ENCODE measurements around the gene LAMB1.
"Not testable (repeated sequence)": the region's sequence is repeated elsewhere in the genome, so short reads cannot be mapped to it uniquely, and the experiment has no call there.

Gene LAMB1

GRCh38 chr7:107939573-107940489, 63.1 kb downstream of the LAMB1 start:
- DNase-seq = peak; percentile 65

GRCh38 chr7:107938456-107939250, 64.3 kb downstream of the LAMB1 start:
- no peak for DNase-seq

GRCh38 chr7:107937531-107937930, 65.4 kb downstream of the LAMB1 start:
- no peak for DNase-seq

GRCh38 chr7:107936312-107936711, 66.6 kb downstream of the LAMB1 start:
- DNase-seq = no peak

GRCh38 chr7:107934991-107935770, 67.8 kb downstream of the LAMB1 start:
- peak; percentile 49 for DNase-seq

- no peak for DNase-seq
Observed at GRCh38 chr7:107933386-107934013, 69.5 kb downstream of the LAMB1 start.

DNA sequence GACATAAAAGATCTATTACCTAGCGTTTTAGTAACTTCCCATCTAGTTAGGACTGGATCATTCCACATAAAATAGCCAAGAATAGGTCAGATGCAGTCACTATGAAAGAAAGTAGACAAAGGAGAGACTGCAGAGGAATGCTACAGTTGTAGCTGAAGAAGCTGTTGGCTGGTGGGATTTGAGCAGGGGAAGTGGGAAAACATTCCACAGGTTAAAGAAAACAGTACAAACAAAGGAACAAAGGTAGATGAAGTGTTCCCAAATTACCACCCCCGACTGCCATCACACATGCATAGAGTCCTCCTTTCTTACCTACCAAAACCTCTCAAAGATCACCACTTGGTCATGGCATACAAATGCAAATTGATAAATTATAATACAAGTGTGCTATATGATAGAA, 70.2 kb downstream of the LAMB1 start:
- DNase-seq = no peak

GRCh38 chr7:107931740-107932515, 71.0 kb downstream of the LAMB1 start:
- no peak for DNase-seq

GRCh38 chr7:107926481-107926880, 76.5 kb downstream of the LAMB1 start:
- no peak for DNase-seq

DNA sequence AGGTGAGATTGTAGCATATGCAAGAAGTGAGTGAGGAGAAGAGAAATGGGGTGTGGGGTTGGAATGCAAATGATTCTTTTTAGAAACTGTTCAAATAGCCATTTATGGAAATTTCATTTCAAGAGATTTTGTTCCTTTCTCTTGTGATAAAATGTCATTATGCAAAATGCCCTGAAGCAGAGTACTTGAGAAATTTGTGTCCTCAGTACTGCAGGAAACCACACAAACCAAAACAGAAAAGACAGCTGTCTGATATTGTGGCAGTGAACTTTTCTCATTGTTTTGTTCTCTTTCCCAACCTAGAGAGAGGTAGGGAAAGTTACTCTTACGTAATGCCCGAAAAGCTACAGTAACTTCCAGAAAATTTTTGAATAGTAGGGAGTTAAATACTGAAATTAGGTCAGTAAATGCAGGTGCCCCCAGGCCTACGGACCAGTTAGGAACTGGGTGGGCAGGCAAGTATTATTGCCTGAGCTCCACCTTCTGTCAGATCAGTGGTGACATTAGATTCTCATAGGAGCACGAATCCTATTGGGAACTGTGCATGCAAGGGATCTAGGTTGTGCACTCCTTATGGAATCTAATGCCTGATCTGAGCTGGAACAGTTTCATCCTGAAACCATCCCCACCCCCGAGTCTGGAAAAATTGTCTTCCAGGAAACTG, 78.0 kb downstream of the LAMB1 start:
- DNase-seq = no peak

GRCh38 chr7:107922886-107923285, 80.1 kb downstream of the LAMB1 start:
- DNase-seq = no peak

GRCh38 chr7:107921826-107922225, 81.1 kb downstream of the LAMB1 start:
- DNase-seq = not testable (repeated sequence)

DNA sequence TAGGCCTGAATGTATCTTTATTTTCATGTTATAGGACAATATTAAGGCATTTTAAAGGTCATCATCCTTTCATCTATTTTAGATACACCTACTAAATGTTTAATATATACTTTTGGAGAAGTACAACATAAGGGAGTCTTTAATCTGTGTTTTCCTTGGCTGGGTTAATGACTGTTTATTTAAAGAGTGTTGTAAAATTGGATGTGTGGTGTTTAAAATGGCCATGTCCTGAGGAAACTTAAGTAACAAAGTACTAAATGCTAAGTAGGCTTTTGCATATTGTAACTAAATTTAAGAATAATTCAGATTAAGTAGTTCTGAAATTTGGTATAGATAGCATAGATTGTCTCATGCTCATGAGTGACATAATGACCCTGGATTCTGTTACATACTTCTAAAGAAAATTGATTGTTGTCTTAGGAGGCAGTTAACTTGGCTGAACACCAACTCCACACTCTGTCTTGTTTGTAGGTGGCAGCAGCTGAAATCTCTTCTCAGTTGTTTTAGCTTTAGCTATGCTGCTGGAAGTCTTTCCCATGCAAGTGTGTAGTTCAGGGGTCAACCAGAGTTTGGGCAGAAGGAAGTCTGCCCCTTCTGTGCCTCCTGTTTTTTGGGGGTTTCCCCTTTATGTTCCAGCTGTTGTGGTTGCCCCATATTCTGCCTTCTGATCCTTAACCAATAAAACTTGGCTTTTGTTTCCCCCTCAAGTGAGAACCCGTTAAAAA, 82.8 kb downstream of the LAMB1 start:
- DNase-seq = no peak

GRCh38 chr7:107918948-107919347, 84.0 kb downstream of the LAMB1 start:
- DNase-seq = no peak

DNA sequence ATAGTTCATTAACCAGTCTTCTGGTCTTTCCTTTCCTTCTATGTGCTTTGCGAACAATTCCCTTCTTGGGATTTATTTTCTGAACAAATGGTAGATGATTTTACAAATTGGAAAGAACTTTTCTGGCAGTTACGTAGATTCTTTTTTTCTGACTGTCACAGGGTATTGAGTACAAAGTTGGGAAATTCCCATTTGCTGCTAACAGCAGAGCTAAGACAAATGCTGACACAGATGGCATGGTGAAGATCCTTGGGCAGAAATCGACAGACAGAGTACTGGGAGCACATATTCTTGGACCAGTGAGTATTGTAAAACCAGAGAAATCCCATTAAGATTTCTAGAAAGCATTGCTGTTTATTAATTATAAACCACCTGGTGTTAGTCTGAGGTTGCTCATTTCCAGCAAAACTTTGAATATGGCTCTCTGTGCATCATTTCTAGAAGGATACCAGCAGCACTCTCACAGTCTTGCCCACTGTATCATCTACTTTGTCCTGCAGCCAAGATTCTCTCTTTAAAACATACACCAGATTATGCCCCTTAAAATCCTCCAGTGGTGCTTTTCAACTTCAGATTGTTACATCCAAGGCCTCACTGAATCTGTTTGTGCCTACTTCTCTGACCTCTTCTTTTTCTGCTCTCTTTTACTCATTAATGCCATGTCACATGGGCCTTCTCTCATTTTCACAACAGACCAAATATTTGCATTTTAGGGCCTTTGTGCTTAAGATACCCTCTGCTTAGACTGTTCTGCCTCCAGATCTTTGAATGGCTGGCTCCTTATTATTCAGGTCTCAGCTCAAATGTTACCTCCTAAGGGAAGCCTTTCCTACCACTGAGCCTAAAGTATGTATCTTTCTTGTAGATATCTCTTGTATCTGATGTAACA, 85.0 kb downstream of the LAMB1 start:
- no peak for DNase-seq

DNA sequence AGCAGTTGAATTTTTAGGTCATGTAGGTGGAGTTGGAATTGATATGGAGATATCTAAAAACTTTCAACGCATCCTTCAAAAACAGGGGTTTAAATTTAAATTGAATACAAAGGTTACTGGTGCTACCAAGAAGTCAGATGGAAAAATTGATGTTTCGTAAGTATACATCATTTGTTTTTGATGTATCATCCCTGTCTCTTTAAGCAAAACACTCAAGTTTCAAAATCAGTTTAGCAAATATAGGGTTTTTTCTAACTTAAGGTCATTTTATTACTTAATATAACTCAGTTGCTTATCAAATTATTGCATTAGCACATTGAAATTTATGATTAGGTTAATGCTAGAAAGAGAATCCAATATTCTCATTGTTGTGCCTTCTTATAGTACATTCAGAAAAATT, 87.4 kb downstream of the LAMB1 start:
- no peak for DNase-seq

DNA sequence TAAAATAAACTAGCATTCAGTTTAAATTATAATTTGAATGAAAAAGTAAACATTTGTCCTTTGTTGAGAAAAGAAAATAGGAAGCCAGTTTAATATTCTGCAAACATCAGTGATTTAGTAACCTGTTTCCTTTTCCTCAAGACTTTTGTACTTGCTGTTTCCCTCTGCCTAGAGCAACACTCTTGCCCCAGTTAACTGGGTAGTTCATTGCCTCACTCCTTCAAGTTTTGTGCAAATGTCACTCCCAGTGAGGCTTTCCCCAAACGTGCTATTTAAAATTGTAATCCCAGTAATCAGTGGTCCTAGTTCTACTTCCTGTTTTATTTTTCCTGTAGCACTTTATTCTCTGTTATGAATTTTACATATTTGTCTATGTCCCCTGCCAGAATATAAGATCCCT, 88.1 kb downstream of the LAMB1 start:
- DNase-seq = no peak

GRCh38 chr7:107913851-107914250, 89.1 kb downstream of the LAMB1 start:
- DNase-seq = peak; percentile 71

- no peak for DNase-seq
Observed at GRCh38 chr7:107911981-107912380, 91.0 kb downstream of the LAMB1 start.

GRCh38 chr7:107909445-107909844, 93.5 kb downstream of the LAMB1 start:
- DNase-seq = no peak

Measured in HCEC 1CT (cell line).